H1 (cell line): ENCODE data around the gene MAP3K14. TPM values are rescaled to one million over a fixed set of nuclear protein-coding genes. Genes with fewer than 3 reads are reported as not detected.
A peak's percentile ranks its signal among the peaks of the same experiment; 100 is the strongest.

ENCODE experiments used
- CTCF ChIA-PET: fragments of 300-600 bp; sonication (Branson Sonifier 250); formaldehyde crosslinking; loops from one replicate; lab custom pipeline; 2021; ENCODE audit not compliant: partially characterized antibody; lab: Charles Lee
- POLR2A ChIA-PET: fragments of 300-600 bp; sonication (Branson Sonifier 250); formaldehyde crosslinking; loops from one replicate; lab custom pipeline; 2021; ENCODE audit warnings: inconsistent platforms; ENCODE audit not compliant: partially characterized antibody; lab: Charles Lee
- DNase-seq, 2 experiments: peaks; one replicate each; pipeline versions ENCODE4 v3.0.0 to v3.0.0-alpha.2; 2010 to 2022; ENCODE audit warnings: low spot score in 2 of 2, low read depth in 1 of 2, mixed read lengths in 1 of 2
- FAIRE-seq: peaks from 2 replicates; lab custom pipeline; 2011; peaks lifted over from hg19 to GRCh38; lab: Jason Lieb, UNC
- H2AFZ ChIP-seq: 2 replicates; pipeline ENCODE4 v1.8.1; 2012; ENCODE audit warnings: low read length, inconsistent platforms
- H2AK5ac ChIP-seq: 2 replicates; pipeline ENCODE4 v1.6.1; 2013; ENCODE audit warnings: low read depth, low read length
- H2BK120ac ChIP-seq: replicated peaks from 2 replicates; pipeline ENCODE3; 2013; ENCODE audit warnings: low read depth, low read length, inconsistent platforms
- H2BK12ac ChIP-seq: 2 replicates; pipeline ENCODE4 v1.6.1; 2013; ENCODE audit warnings: low read depth, low read length
- H2BK15ac ChIP-seq: 2 replicates; pipeline ENCODE4 v1.6.1; 2013; ENCODE audit warnings: low read length
- H2BK20ac ChIP-seq: 2 replicates; pipeline ENCODE4 v1.6.1; 2013; ENCODE audit warnings: low read length
- H2BK5ac ChIP-seq: 2 replicates; pipeline ENCODE4 v1.6.1; 2013; ENCODE audit warnings: low read depth, low read length
- H3K14ac ChIP-seq: 2 replicates; pipeline ENCODE4 v1.6.1; 2013; ENCODE audit warnings: inconsistent platforms; ENCODE audit not compliant: insufficient read length
- H3K18ac ChIP-seq: 2 replicates; pipeline ENCODE4 v1.6.1; 2013; ENCODE audit warnings: low read length; ENCODE audit errors: extremely low read depth
- H3K23ac ChIP-seq: 2 replicates; pipeline ENCODE4 v1.6.1; 2013; ENCODE audit warnings: inconsistent platforms; ENCODE audit not compliant: insufficient read length
- H3K23me2 ChIP-seq: 2 replicates; pipeline ENCODE4 v1.6.1; 2013; ENCODE audit warnings: low read depth, low read length
- H3K27ac ChIP-seq: 2 replicates; pipeline ENCODE4 v1.6.1; 2011; ENCODE audit warnings: low read depth, low read length, inconsistent platforms
- H3K27me3 ChIP-seq, 4 experiments: replicated peaks in 1 of 4; 1 replicate in 1 of 4; 2 replicates in 3 of 4; pipeline versions ENCODE4 v1.6.1 to v1.8.1; 2011 to 2013; ENCODE audit warnings: low read length in 3 of 4, mild to moderate bottlenecking in 3 of 4, inconsistent platforms in 2 of 4, mixed read lengths in 2 of 4, moderate library complexity in 1 of 4; ENCODE audit not compliant: control insufficient read depth in 3 of 4, insufficient read depth in 3 of 4; ENCODE audit errors: extremely low read depth in 1 of 4
- H3K36me3 ChIP-seq, 4 experiments: 2 replicates each; pipeline versions ENCODE4 v1.6.1 to v1.8.1; 2011 to 2013; ENCODE audit warnings: mild to moderate bottlenecking in 4 of 4, low read length in 3 of 4, moderate library complexity in 2 of 4, control low read depth in 1 of 4, inconsistent platforms in 1 of 4; ENCODE audit not compliant: insufficient read depth in 4 of 4, control insufficient read depth in 2 of 4
- H3K4ac ChIP-seq: replicated peaks from 2 replicates; pipeline ENCODE3; 2013; ENCODE audit warnings: low read length, low read depth, mixed read lengths, inconsistent platforms; ENCODE audit not compliant: insufficient read length
- H3K4me1 ChIP-seq, 4 experiments: replicated peaks in 1 of 4; 1 replicate in 1 of 4; 2 replicates in 3 of 4; pipeline versions ENCODE4 v1.6.1 to v1.8.1; 2011 to 2013; ENCODE audit warnings: low read length in 3 of 4, inconsistent platforms in 2 of 4, mixed read lengths in 1 of 4; ENCODE audit not compliant: insufficient read depth in 4 of 4, control insufficient read depth in 3 of 4
- H3K4me2 ChIP-seq, 2 experiments: 2 replicates each; pipeline versions ENCODE4 v1.6.1 to v1.8.1; 2011 to 2013; ENCODE audit warnings: low read depth in 2 of 2, low read length in 2 of 2, control low read depth in 1 of 2, inconsistent platforms in 1 of 2, mild to moderate bottlenecking in 1 of 2; ENCODE audit not compliant: insufficient read depth in 1 of 2
- H3K4me3 ChIP-seq, 4 experiments: fragments of 200-600, 300-600 bp in 1 of 4; sonication (generic), shearing (Covaris generic), sonication (Bioruptor Twin) in 1 of 4; 2 replicates each; pipeline versions ENCODE4 v1.5.1 to v1.8.1; 2011 to 2016; ENCODE audit warnings: low read length in 4 of 4, low read depth in 3 of 4, control low read depth in 2 of 4, inconsistent platforms in 2 of 4, mild to moderate bottlenecking in 2 of 4, mixed read lengths in 1 of 4, moderate library complexity in 1 of 4; ENCODE audit not compliant: insufficient read depth in 2 of 4; ENCODE audit errors: extremely low read depth in 1 of 4
- H3K56ac ChIP-seq: replicated peaks from 2 replicates; pipeline ENCODE3; 2013; ENCODE audit warnings: low read depth, mild to moderate bottlenecking, mixed read lengths, low read length, inconsistent platforms; ENCODE audit not compliant: insufficient read length
- H3K79me1 ChIP-seq: 2 replicates; pipeline ENCODE4 v1.6.1; 2013; ENCODE audit warnings: low read depth, low read length, control low read depth
- H3K79me2 ChIP-seq, 2 experiments: 2 replicates each; pipeline versions ENCODE4 v1.6.1 to v1.8.1; 2012 to 2013; ENCODE audit warnings: low read length in 2 of 2, mild to moderate bottlenecking in 2 of 2, inconsistent platforms in 1 of 2; ENCODE audit not compliant: insufficient read depth in 2 of 2, control insufficient read depth in 1 of 2
- H3K9ac ChIP-seq, 4 experiments: replicated peaks in 1 of 4; 1 replicate in 1 of 4; 2 replicates in 3 of 4; pipeline versions ENCODE4 v1.6.1 to v1.8.1; 2011 to 2013; ENCODE audit warnings: low read depth in 3 of 4, low read length in 3 of 4, control low read depth in 2 of 4, mild to moderate bottlenecking in 2 of 4, moderate library complexity in 2 of 4, inconsistent platforms in 1 of 4; ENCODE audit errors: extremely low read depth in 1 of 4
- H3K9me3 ChIP-seq, 2 experiments: 2 replicates each; pipeline versions ENCODE4 v1.6.1 to v1.8.1; 2012 to 2013; ENCODE audit warnings: mild to moderate bottlenecking in 2 of 2, moderate library complexity in 2 of 2, control low read depth in 1 of 2, inconsistent platforms in 1 of 2, low read depth in 1 of 2, low read length in 1 of 2, mixed read lengths in 1 of 2; ENCODE audit not compliant: insufficient read depth in 2 of 2
- H4K20me1 ChIP-seq, 2 experiments: replicated peaks in 1 of 2; 2 replicates each; pipeline versions ENCODE3 to v1.8.1; 2011 to 2013; ENCODE audit warnings: inconsistent platforms in 2 of 2, low read length in 2 of 2, mild to moderate bottlenecking in 1 of 2; ENCODE audit not compliant: insufficient read depth in 2 of 2, control insufficient read depth in 1 of 2
- H4K5ac ChIP-seq: 2 replicates; pipeline ENCODE4 v1.6.1; 2013; ENCODE audit warnings: low read length, low read depth, mixed read lengths, inconsistent platforms; ENCODE audit not compliant: insufficient read length
- H4K8ac ChIP-seq: 2 replicates; pipeline ENCODE4 v1.8.0; 2013; ENCODE audit warnings: mild to moderate bottlenecking, moderate library complexity, low read length, inconsistent platforms; ENCODE audit not compliant: insufficient read depth; ENCODE audit errors: extremely low read depth
- H4K91ac ChIP-seq: replicated peaks from 2 replicates; pipeline ENCODE3; 2013; ENCODE audit warnings: low read length, mixed read lengths, inconsistent platforms; ENCODE audit not compliant: insufficient read length
- ASH2L ChIP-seq: fragments of 200-600, 300-600 bp; sonication (generic); IDR thresholded peaks from one replicate; pipeline ENCODE4 v1.7.1; 2017; ENCODE audit warnings: low read length
- EP300 ChIP-seq, 2 experiments: IDR thresholded peaks; 1 replicate in 1 of 2; 2 replicates in 1 of 2; pipeline ENCODE4 v1.6.1; 2011 to 2012; ENCODE audit warnings: low read depth in 2 of 2, low read length in 2 of 2, mild to moderate bottlenecking in 2 of 2, borderline replicate concordance in 1 of 2, inconsistent platforms in 1 of 2, moderate library complexity in 1 of 2
- FOSL1 ChIP-seq: IDR thresholded peaks from 2 replicates; pipeline ENCODE4 v1.6.1; 2011; ENCODE audit warnings: mild to moderate bottlenecking, low read depth, low read length, moderate library complexity; ENCODE audit not compliant: insufficient read depth
- KDM4A ChIP-seq: IDR thresholded peaks from one replicate; pipeline ENCODE4 v1.7.1; 2012; ENCODE audit warnings: low read depth, mild to moderate bottlenecking, moderate library complexity, low read length, inconsistent platforms; ENCODE audit not compliant: severe bottlenecking
- KDM5A ChIP-seq: fragments of 200-600 bp; IDR thresholded peaks from 2 replicates; pipeline ENCODE4 v1.7.1; 2012; ENCODE audit warnings: mild to moderate bottlenecking, low read length, inconsistent platforms, mixed read lengths
- POU5F1 ChIP-seq: IDR thresholded peaks from 2 replicates; pipeline ENCODE4 v1.6.1; 2011; ENCODE audit warnings: low read depth, mild to moderate bottlenecking, low read length, moderate library complexity
- SIRT6 ChIP-seq: IDR thresholded peaks from one replicate; pipeline ENCODE4 v1.7.1; 2012; ENCODE audit warnings: low read length, inconsistent platforms
- SP4 ChIP-seq: IDR thresholded peaks from 2 replicates; pipeline ENCODE4 v1.6.1; 2012; ENCODE audit warnings: low read length, inconsistent platforms
- TAF1 ChIP-seq: IDR thresholded peaks from 2 replicates; pipeline ENCODE4 v1.6.1; 2011; ENCODE audit warnings: mild to moderate bottlenecking, low read depth, low read length
- TAF7 ChIP-seq: optimal IDR thresholded peaks from 2 replicates; pipeline ENCODE3; 2011; ENCODE audit warnings: low read depth, mild to moderate bottlenecking, inconsistent platforms, low read length, moderate library complexity, borderline replicate concordance
- USF2 ChIP-seq: IDR thresholded peaks from 2 replicates; pipeline ENCODE4 v1.6.1; 2011; ENCODE audit warnings: low read length, improper control_type of control experiment
- WGBS, 2 experiments: shearing (Covaris generic) in 1 of 2; methylation state at CpG; one replicate each; pipeline versions ENCODE4 v1.1.6 to v1.1.7; 2013 to 2015; ENCODE audit warnings: low lambda C conversion rate in 2 of 2, mixed read lengths in 2 of 2, inconsistent platforms in 1 of 2, low coverage in 1 of 2, missing lambda C conversion rate in 1 of 2; ENCODE audit not compliant: insufficient replicate concordance in 2 of 2, insufficient coverage in 1 of 2, insufficient read length in 1 of 2; ENCODE audit errors: extremely low coverage in 1 of 2, missing lambda C conversion rate in 1 of 2; 5-methylcytosine and 5-hydroxymethylcytosine counted together
- polyA plus RNA-seq, 7 experiments: library from polyadenylated mRNA; depleted of rRNA in 3 of 7; stranded (reverse) in 5 of 7; unstranded in 2 of 7; fragments of >200 nt in 5 of 7; fragments of 200-250 nt in 2 of 7; gene quantifications; 1 replicate in 5 of 7; 2 replicates in 1 of 7; 4 replicates in 1 of 7; pipeline versions ENCODE4 v1.2.1 to v1.2.3, GENCODE V29; 2011 to 2013; ENCODE audit warnings: missing spikeins in 2 of 7, mixed read lengths in 2 of 7
- total RNA-seq: library from RNA; stranded (reverse); fragmentation: NEBNext Ultra II Directional; extraction: Animal tissue kit (Norgen Biotek cat#: 25700); gene quantifications from 2 replicates; pipeline ENCODE4 v1.2.1, GENCODE V29; 2021

MAP3K14 gene
- total and polyA plus RNA-seq, 2 of the 8 experiments (the other 6 are each of a cell fraction or from before 2014, with no cell fraction given), result 5.2 to 6.1 TPM

- no peak overlapping the region for H2AK5ac ChIP-seq
- peaks cover 0 to 2% (median 0%) of the 10 kb centered on the region in 4 experiments; a peak in 1 of 7 replicates for H3K27me3 ChIP-seq
- H3K79me2 ChIP-seq, result peaks cover 0 to 47% of the 10 kb centered on the region in 2 experiments; a peak in 3 of 4 replicates
- ChIA-PET POLR2A (interaction anchor here (0.6 to 2.7 kb wide), 14 partner anchors 14 to 93 kb away, joined by 3 to 15 read pairs (median 4); no protein-coding TSS in a partner anchor), CTCF (interaction anchor here (0.6 to 7.4 kb wide), 14 partner anchors 10 to 84 kb away, joined by 3 to 47 read pairs (median 5); no protein-coding TSS in a partner anchor)
- H3K4me3 ChIP-seq, result peak overlapping the region; percentile 67 to 84 (median 68)
- 30% methylated on average over 13 of the region's 13 CpGs; no CpG with 5 or more reads in 1 of the 2 experiments for WGBS, 2 experiments
- no peak overlapping the region for H2BK120ac ChIP-seq
- H3K23me2 ChIP-seq, result peaks cover 7% of the 10 kb centered on the region; the same call in 1 of the 2 replicates
- H4K20me1 ChIP-seq, result peaks cover 0 to 7% of the 10 kb centered on the region in 2 experiments
- DNase-seq (no peak), FAIRE-seq (no peak)
- H3K9me3 ChIP-seq, result no peaks in the 10 kb centered on the region
- H2BK15ac ChIP-seq, result no peak overlapping the region
- no peak overlapping the region for H2BK20ac ChIP-seq
- no peak overlapping the region for H2AFZ ChIP-seq
- no peak overlapping the region for H3K18ac ChIP-seq
- H3K56ac ChIP-seq, result no peak overlapping the region
- no peak overlapping the region for H4K91ac ChIP-seq
- H3K4me1 ChIP-seq, result peaks cover 2 to 7% (median 4%) of the 10 kb centered on the region in 4 experiments
- H4K8ac ChIP-seq, result no peak overlapping the region
- no peak overlapping the region for H3K4ac ChIP-seq
- peaks cover 7% of the 10 kb centered on the region; the same call in 1 of the 2 replicates for H3K79me1 ChIP-seq
- no peaks in the 10 kb centered on the region for H3K36me3 ChIP-seq
- no peak overlapping the region for H2BK12ac ChIP-seq
- H2BK5ac ChIP-seq, result no peak overlapping the region
- peak overlapping the region in 3 of 4 experiments; percentile 51 to 77 (median 69); a peak in 6 of 7 replicates for H3K9ac ChIP-seq
- H3K14ac ChIP-seq, result no peak overlapping the region
- H3K23ac ChIP-seq, result no peak overlapping the region
- no peak overlapping the region; the same call in 1 of the 2 replicates for H3K27ac ChIP-seq
- no peak overlapping the region for H4K5ac ChIP-seq
- H3K4me2 ChIP-seq, result peak overlapping the region; percentile 84 to 87
- TF ChIP-seq POU5F1 (no peak), FOSL1 (no peak), SP4 (no peak), SIRT6 (no peak), EP300 (IDR thresholded peaks at IDR 0.05; ENCODE audit: borderline replicate concordance in 1 of 2, low read depth in 2 of 2, low read length in 2 of 2) (no peak), ASH2L (no peak), TAF7 (no peak), KDM4A (no peak), USF2 (no peak), KDM5A (no peak), TAF1 (no peak)
Measured at GRCh38 chr17:45315648-45316433, 979 bp downstream of the MAP3K14 start.
